GM21526 (cell line): Measurements from ENCODE around the gene CFAP410.
"Not testable (repeated sequence)": the region's sequence is repeated elsewhere in the genome, so short reads cannot be mapped to it uniquely, and the experiment has no call there.

Experiments
- ATAC-seq: cut with Tn5 transposase; IDR thresholded peaks from one replicate; pipeline ENCODE4 v1.9.1; 2021; ENCODE audit warnings: moderate library complexity; ENCODE audit not compliant: unreplicated experiment, low FRiP score

The CFAP410 gene

GRCh38 chr21:44352253-44352860 is 13.2 kb upstream of the CFAP410 start:
- no peak for ATAC-seq

- no peak for ATAC-seq
Observed at GRCh38 chr21:44351535-44352252, 12.5 kb upstream of the CFAP410 start.

GRCh38 chr21:44350773-44351481 is 11.7 kb upstream of the CFAP410 start:
- ATAC-seq = no peak

- ATAC-seq = no peak
Observed at GRCh38 chr21:44349847-44350772, 10.9 kb upstream of the CFAP410 start.

- ATAC-seq = no peak
Observed at GRCh38 chr21:44349416-44349846, 10.2 kb upstream of the CFAP410 start.

- ATAC-seq = no peak
Observed at GRCh38 chr21:44348861-44349260, 9.7 kb upstream of the CFAP410 start.

- ATAC-seq = no peak
Observed at GRCh38 chr21:44347911-44348451, 8.8 kb upstream of the CFAP410 start.

GRCh38 chr21:44345495-44345894 is 6.3 kb upstream of the CFAP410 start:
- no peak for ATAC-seq

- ATAC-seq = no peak
Observed at GRCh38 chr21:44344541-44345183, 5.5 kb upstream of the CFAP410 start.

GRCh38 chr21:44342981-44343380 is 3.8 kb upstream of the CFAP410 start:
- ATAC-seq = not testable (repeated sequence)

- ATAC-seq = not testable (repeated sequence)
Observed at GRCh38 chr21:44341726-44342458, 2.7 kb upstream of the CFAP410 start.

- no peak for ATAC-seq
Observed at GRCh38 chr21:44337941-44338895, 972 bp downstream of the CFAP410 start.

- ATAC-seq = no peak
Observed at GRCh38 chr21:44337449-44337848, 1.7 kb downstream of the CFAP410 start.

GRCh38 chr21:44335266-44336059 is 3.7 kb downstream of the CFAP410 start:
- ATAC-seq = no peak

GRCh38 chr21:44334329-44335030 is 4.7 kb downstream of the CFAP410 start:
- no peak for ATAC-seq

- ATAC-seq = no peak
Observed at GRCh38 chr21:44333509-44334328, 5.5 kb downstream of the CFAP410 start.
